ENCODE results near the gene TBXA2R. TPM values are rescaled to one million over a fixed set of nuclear protein-coding genes. Genes with fewer than 3 reads are reported as not detected.

TBXA2R gene
- total and polyA plus RNA-seq, 5 donors from 2014 or later: 0.19 to 1.7 (median 0.73) TPM; not detected in 1

GRCh38 chr19:3604987-3605343 is 1.7 kb downstream of the TBXA2R start:
- peak in 1 of 3 donors; percentile 52 for DNase-seq
- Histone ChIP-seq H3K9me3 (ENCODE audit: control insufficient read depth in 2 of 2, low read length in 2 of 2) (no peaks in the 10 kb centered on the region), H3K4me1 (ENCODE audit: control insufficient read depth, insufficient read depth, low read length, poor library complexity, severe bottlenecking) (peaks cover 30% of the 10 kb centered on the region), H3K27ac (ENCODE audit: insufficient read depth, low read length, poor library complexity, severe bottlenecking) (no peak overlapping the region), H3K36me3 (ENCODE audit: control insufficient read depth, insufficient read depth, low read length) (no peaks in the 10 kb centered on the region), H3K27me3 (ENCODE audit: control insufficient read depth, insufficient read depth, low read length) (peaks cover 9% of the 10 kb centered on the region), H3K4me3 (ENCODE audit: low read depth, low read length) (no peak overlapping the region)
- Mint-ChIP-seq H3K36me3 (no peaks in the 10 kb centered on the region), H3K4me1 (peaks cover 0 to 13% (median 7%) of the 10 kb centered on the region in 4 donors), H3K27ac (no peak overlapping the region), H3K4me3 (no peak overlapping the region), H3K27me3 (peaks cover 10% of the 10 kb centered on the region), H3K9me3 (peaks cover 0 to 1% (median 0%) of the 10 kb centered on the region in 7 donors)
- peak in 1 of 2 donors; percentile 36 for ATAC-seq (ENCODE audit: low read depth in 2 of 2)

GRCh38 chr19:3604227-3604986 is 2.3 kb downstream of the TBXA2R start:
- no peak for DNase-seq
- H3K4me3 ChIP-seq (ENCODE audit: low read depth, low read length): no peak overlapping the region
- peaks cover 0 to 1% (median 0%) of the 10 kb centered on the region in 7 donors for H3K9me3 Mint-ChIP-seq

GRCh38 chr19:3603121-3603811 is 3.4 kb downstream of the TBXA2R start:
- Histone ChIP-seq H3K27me3 (ENCODE audit: control insufficient read depth, insufficient read depth, low read length) (peaks cover 9% of the 10 kb centered on the region), H3K4me1 (ENCODE audit: control insufficient read depth, insufficient read depth, low read length, poor library complexity, severe bottlenecking) (peaks cover 30% of the 10 kb centered on the region), H3K27ac (ENCODE audit: insufficient read depth, low read length, poor library complexity, severe bottlenecking) (no peak overlapping the region), H3K9me3 (ENCODE audit: control insufficient read depth in 2 of 2, low read length in 2 of 2) (no peaks in the 10 kb centered on the region), H3K4me3 (ENCODE audit: low read depth, low read length) (no peak overlapping the region), H3K36me3 (ENCODE audit: control insufficient read depth, insufficient read depth, low read length) (no peaks in the 10 kb centered on the region)
- Mint-ChIP-seq H3K9me3 (peaks cover 0 to 1% (median 0%) of the 10 kb centered on the region in 7 donors), H3K27me3 (peaks cover 10% of the 10 kb centered on the region), H3K4me3 (no peak overlapping the region), H3K36me3 (no peaks in the 10 kb centered on the region), H3K27ac (no peak overlapping the region), H3K4me1 (peaks cover 0 to 11% (median 6%) of the 10 kb centered on the region in 4 donors)
- no peak for ATAC-seq (ENCODE audit: low read depth in 2 of 2)
- DNase-seq: no peak

More at GRCh38 chr19:3604227-3604986, 2.3 kb downstream of the TBXA2R start:
- ATAC-seq (ENCODE audit: low read depth in 2 of 2): no peak
- Mint-ChIP-seq H3K4me3 (no peak overlapping the region), H3K27ac (no peak overlapping the region), H3K27me3 (peaks cover 10% of the 10 kb centered on the region), H3K4me1 (peaks cover 0 to 13% (median 7%) of the 10 kb centered on the region in 4 donors), H3K36me3 (no peaks in the 10 kb centered on the region)
- peaks cover 9% of the 10 kb centered on the region for H3K27me3 ChIP-seq (ENCODE audit: control insufficient read depth, insufficient read depth, low read length)
- no peaks in the 10 kb centered on the region for H3K9me3 ChIP-seq (ENCODE audit: control insufficient read depth in 2 of 2, low read length in 2 of 2)
- H3K27ac ChIP-seq (ENCODE audit: insufficient read depth, low read length, poor library complexity, severe bottlenecking): no peak overlapping the region
- H3K4me1 ChIP-seq (ENCODE audit: control insufficient read depth, insufficient read depth, low read length, poor library complexity, severe bottlenecking): peaks cover 30% of the 10 kb centered on the region
- no peaks in the 10 kb centered on the region for H3K36me3 ChIP-seq (ENCODE audit: control insufficient read depth, insufficient read depth, low read length)

- peaks cover 0 to 2% (median 0%) of the 10 kb centered on the region in 4 donors for H3K4me1 Mint-ChIP-seq
- no peaks in the 10 kb centered on the region for H3K9me3 ChIP-seq (ENCODE audit: control insufficient read depth in 2 of 2, low read length in 2 of 2)
- peaks cover 9% of the 10 kb centered on the region for H3K27me3 ChIP-seq (ENCODE audit: control insufficient read depth, insufficient read depth, low read length)
- no peak for ATAC-seq (ENCODE audit: low read depth in 2 of 2)
- H3K9me3 Mint-ChIP-seq: no peaks in the 10 kb centered on the region
- H3K4me3 ChIP-seq (ENCODE audit: low read depth, low read length): no peak overlapping the region
- H3K4me1 ChIP-seq (ENCODE audit: control insufficient read depth, insufficient read depth, low read length, poor library complexity, severe bottlenecking): peaks cover 17% of the 10 kb centered on the region
- no peaks in the 10 kb centered on the region for H3K36me3 ChIP-seq (ENCODE audit: control insufficient read depth, insufficient read depth, low read length)
- no peak overlapping the region for H3K4me3 Mint-ChIP-seq
- H3K27ac ChIP-seq (ENCODE audit: insufficient read depth, low read length, poor library complexity, severe bottlenecking): no peak overlapping the region
- DNase-seq: no peak
- no peaks in the 10 kb centered on the region for H3K36me3 Mint-ChIP-seq
- H3K27me3 Mint-ChIP-seq: no peaks in the 10 kb centered on the region
- H3K27ac Mint-ChIP-seq: no peak overlapping the region
These were observed 5.7 kb downstream of the TBXA2R start for GRCh38 chr19:3601021-3601420.

- Mint-ChIP-seq H3K4me3 (no peak overlapping the region), H3K4me1 (peaks cover 0 to 2% (median 0%) of the 10 kb centered on the region in 4 donors), H3K27me3 (no peaks in the 10 kb centered on the region), H3K36me3 (no peaks in the 10 kb centered on the region), H3K27ac (no peak overlapping the region), H3K9me3 (no peaks in the 10 kb centered on the region)
- Histone ChIP-seq H3K27ac (ENCODE audit: insufficient read depth, low read length, poor library complexity, severe bottlenecking) (no peak overlapping the region), H3K4me3 (ENCODE audit: low read depth, low read length) (no peak overlapping the region), H3K9me3 (ENCODE audit: control insufficient read depth in 2 of 2, low read length in 2 of 2) (no peaks in the 10 kb centered on the region), H3K4me1 (ENCODE audit: control insufficient read depth, insufficient read depth, low read length, poor library complexity, severe bottlenecking) (peaks cover 5% of the 10 kb centered on the region), H3K27me3 (ENCODE audit: control insufficient read depth, insufficient read depth, low read length) (no peaks in the 10 kb centered on the region), H3K36me3 (ENCODE audit: control insufficient read depth, insufficient read depth, low read length) (no peaks in the 10 kb centered on the region)
- no peak for ATAC-seq (ENCODE audit: low read depth in 2 of 2)
- no peak for DNase-seq
These were observed 6.9 kb downstream of the TBXA2R start for GRCh38 chr19:3599776-3600187.

- Mint-ChIP-seq H3K4me3 (no peak overlapping the region), H3K36me3 (no peaks in the 10 kb centered on the region), H3K27ac (no peak overlapping the region), H3K27me3 (no peaks in the 10 kb centered on the region), H3K9me3 (no peaks in the 10 kb centered on the region), H3K4me1 (no peaks in the 10 kb centered on the region)
- no peaks in the 10 kb centered on the region for H3K4me1 ChIP-seq (ENCODE audit: control insufficient read depth, insufficient read depth, low read length, poor library complexity, severe bottlenecking)
- no peaks in the 10 kb centered on the region for H3K9me3 ChIP-seq (ENCODE audit: control insufficient read depth in 2 of 2, low read length in 2 of 2)
- no peaks in the 10 kb centered on the region for H3K27me3 ChIP-seq (ENCODE audit: control insufficient read depth, insufficient read depth, low read length)
- no peak overlapping the region for H3K27ac ChIP-seq (ENCODE audit: insufficient read depth, low read length, poor library complexity, severe bottlenecking)
- DNase-seq (no peak), ATAC-seq (ENCODE audit: low read depth in 2 of 2) (no peak)
- no peak overlapping the region for H3K4me3 ChIP-seq (ENCODE audit: low read depth, low read length)
- no peaks in the 10 kb centered on the region for H3K36me3 ChIP-seq (ENCODE audit: control insufficient read depth, insufficient read depth, low read length)
These were observed 11.1 kb downstream of the TBXA2R start for GRCh38 chr19:3595521-3596061.

- DNase-seq: no peak
- no peak overlapping the region for H3K4me3 Mint-ChIP-seq
- Histone ChIP-seq H3K36me3 (ENCODE audit: control insufficient read depth, insufficient read depth, low read length) (no peaks in the 10 kb centered on the region), H3K27me3 (ENCODE audit: control insufficient read depth, insufficient read depth, low read length) (no peaks in the 10 kb centered on the region), H3K27ac (ENCODE audit: insufficient read depth, low read length, poor library complexity, severe bottlenecking) (no peak overlapping the region), H3K4me1 (ENCODE audit: control insufficient read depth, insufficient read depth, low read length, poor library complexity, severe bottlenecking) (no peaks in the 10 kb centered on the region), H3K4me3 (ENCODE audit: low read depth, low read length) (no peak overlapping the region), H3K9me3 (ENCODE audit: control insufficient read depth in 2 of 2, low read length in 2 of 2) (no peaks in the 10 kb centered on the region)
- H3K27me3 Mint-ChIP-seq: no peaks in the 10 kb centered on the region
- no peaks in the 10 kb centered on the region for H3K4me1 Mint-ChIP-seq
- no peak for ATAC-seq (ENCODE audit: low read depth in 2 of 2)
- no peak overlapping the region for H3K27ac Mint-ChIP-seq
- peaks cover 0 to 1% (median 0%) of the 10 kb centered on the region in 7 donors for H3K9me3 Mint-ChIP-seq
- H3K36me3 Mint-ChIP-seq: no peaks in the 10 kb centered on the region
These were observed 13.5 kb downstream of the TBXA2R start for GRCh38 chr19:3593156-3593555.

Measured in CD4-positive, CD25-positive, alpha-beta regulatory T cell (primary cell).